ENCODE results near the gene EPN2.

The EPN2 gene

GRCh38 chr17:19343671-19344151 is 106.5 kb downstream of the EPN2 start:
- H3K4me3 ChIP-seq (ENCODE audit: low read depth, low read length), result no peak overlapping the region
- H3K9ac ChIP-seq, result no peak overlapping the region
- TF ChIP-seq, protein P1, sequence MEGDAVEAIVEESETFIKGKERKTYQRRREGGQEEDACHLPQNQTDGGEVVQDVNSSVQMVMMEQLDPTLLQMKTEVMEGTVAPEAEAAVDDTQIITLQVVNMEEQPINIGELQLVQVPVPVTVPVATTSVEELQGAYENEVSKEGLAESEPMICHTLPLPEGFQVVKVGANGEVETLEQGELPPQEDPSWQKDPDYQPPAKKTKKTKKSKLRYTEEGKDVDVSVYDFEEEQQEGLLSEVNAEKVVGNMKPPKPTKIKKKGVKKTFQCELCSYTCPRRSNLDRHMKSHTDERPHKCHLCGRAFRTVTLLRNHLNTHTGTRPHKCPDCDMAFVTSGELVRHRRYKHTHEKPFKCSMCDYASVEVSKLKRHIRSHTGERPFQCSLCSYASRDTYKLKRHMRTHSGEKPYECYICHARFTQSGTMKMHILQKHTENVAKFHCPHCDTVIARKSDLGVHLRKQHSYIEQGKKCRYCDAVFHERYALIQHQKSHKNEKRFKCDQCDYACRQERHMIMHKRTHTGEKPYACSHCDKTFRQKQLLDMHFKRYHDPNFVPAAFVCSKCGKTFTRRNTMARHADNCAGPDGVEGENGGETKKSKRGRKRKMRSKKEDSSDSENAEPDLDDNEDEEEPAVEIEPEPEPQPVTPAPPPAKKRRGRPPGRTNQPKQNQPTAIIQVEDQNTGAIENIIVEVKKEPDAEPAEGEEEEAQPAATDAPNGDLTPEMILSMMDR (IDR thresholded peaks at IDR 0.05), result no peak
- H3K4me1 ChIP-seq, result peaks cover 5% of the 10 kb centered on the region
- no peaks in the 10 kb centered on the region for H3K36me3 ChIP-seq (ENCODE audit: control insufficient read depth, insufficient read depth, low read length)
- no peaks in the 10 kb centered on the region for H3K27me3 ChIP-seq (ENCODE audit: control insufficient read depth, insufficient read depth, low read length)
- H3K9me3 ChIP-seq (ENCODE audit: control insufficient read depth, low read length), result no peaks in the 10 kb centered on the region
- H3K4me2 ChIP-seq (ENCODE audit: low read length), result no peak overlapping the region
- H3K79me2 ChIP-seq, result no peaks in the 10 kb centered on the region
- H3K27ac ChIP-seq, result no peak overlapping the region
- no peak overlapping the region for H2AFZ ChIP-seq

- no peak overlapping the region for H3K27ac ChIP-seq
- no peak overlapping the region for H3K4me2 ChIP-seq (ENCODE audit: low read length)
- no peaks in the 10 kb centered on the region for H3K9me3 ChIP-seq (ENCODE audit: control insufficient read depth, low read length)
- TF ChIP-seq, protein P1 (IDR thresholded peaks at IDR 0.05), result no peak
- H3K36me3 ChIP-seq (ENCODE audit: control insufficient read depth, insufficient read depth, low read length), result no peaks in the 10 kb centered on the region
- H3K4me1 ChIP-seq, result peaks cover 5% of the 10 kb centered on the region
- H3K4me3 ChIP-seq (ENCODE audit: low read depth, low read length), result no peak overlapping the region
- no peaks in the 10 kb centered on the region for H3K27me3 ChIP-seq (ENCODE audit: control insufficient read depth, insufficient read depth, low read length)
- no peak overlapping the region for H2AFZ ChIP-seq
- H3K9ac ChIP-seq, result no peak overlapping the region
- H3K79me2 ChIP-seq, result no peaks in the 10 kb centered on the region
These were observed 107.3 kb downstream of the EPN2 start for GRCh38 chr17:19344311-19345066.

- Histone ChIP-seq H3K4me1 (peaks cover 5% of the 10 kb centered on the region), H3K9ac (no peak overlapping the region), H2AFZ (no peak overlapping the region), H3K4me3 (ENCODE audit: low read depth, low read length) (no peak overlapping the region), H3K27ac (no peak overlapping the region), H3K27me3 (ENCODE audit: control insufficient read depth, insufficient read depth, low read length) (no peaks in the 10 kb centered on the region), H3K79me2 (no peaks in the 10 kb centered on the region), H3K9me3 (ENCODE audit: control insufficient read depth, low read length) (no peaks in the 10 kb centered on the region), H3K36me3 (ENCODE audit: control insufficient read depth, insufficient read depth, low read length) (no peaks in the 10 kb centered on the region), H3K4me2 (ENCODE audit: low read length) (no peak overlapping the region)
- TF ChIP-seq, protein P1 (IDR thresholded peaks at IDR 0.05), result no peak
These were observed 107.9 kb downstream of the EPN2 start for GRCh38 chr17:19345067-19345460.

GRCh38 chr17:19345486-19346350 is 108.6 kb downstream of the EPN2 start:
- peaks cover 5% of the 10 kb centered on the region for H3K4me1 ChIP-seq
- H3K9ac ChIP-seq, result no peak overlapping the region
- TF ChIP-seq, protein P1 (IDR thresholded peaks at IDR 0.05), result no peak
- no peak overlapping the region for H3K4me3 ChIP-seq (ENCODE audit: low read depth, low read length)
- no peak overlapping the region for H3K4me2 ChIP-seq (ENCODE audit: low read length)
- H3K27ac ChIP-seq, result no peak overlapping the region
- no peaks in the 10 kb centered on the region for H3K36me3 ChIP-seq (ENCODE audit: control insufficient read depth, insufficient read depth, low read length)
- no peaks in the 10 kb centered on the region for H3K27me3 ChIP-seq (ENCODE audit: control insufficient read depth, insufficient read depth, low read length)
- H2AFZ ChIP-seq, result no peak overlapping the region
- H3K79me2 ChIP-seq, result no peaks in the 10 kb centered on the region
- no peaks in the 10 kb centered on the region for H3K9me3 ChIP-seq (ENCODE audit: control insufficient read depth, low read length)

Data from parathyroid adenoma (tissue), 2 donors.